Panc1 (cell line): ENCODE measurements around the gene BCO1.

ENCODE experiments used
- CTCF ChIP-seq: fragments of 450-650 bp; IDR thresholded peaks from 2 replicates; pipeline ENCODE4 v1.5.1; 2017; ENCODE audit warnings: mild to moderate bottlenecking
- SIN3A ChIP-seq: IDR thresholded peaks from 2 replicates; pipeline ENCODE4 v1.6.1; 2012; ENCODE audit warnings: low read depth, mild to moderate bottlenecking, low read length, moderate library complexity, borderline replicate concordance; ENCODE audit not compliant: insufficient read depth

- TF ChIP-seq CTCF = no peak
- TF ChIP-seq SIN3A = no peak
Measured at GRCh38 chr16:81198635-81199034, 39.9 kb upstream of the BCO1 start.
